B cell (primary cell): ENCODE results near the gene CCDC146. TPM values are rescaled to one million over a fixed set of nuclear protein-coding genes. Genes with fewer than 3 reads are reported as not detected.

Experiments used
- ATAC-seq: fragments of 200-7000 bp; cut with Tn5 transposase; one replicate; pipeline ENCODE4 v1.10.0; 2021; ENCODE audit warnings: low read depth, mild to moderate bottlenecking, moderate number of reproducible peaks, moderate library complexity
- CTCF ChIA-PET: fragments of 350-600 bp; sonication (Branson Sonifier 250); formaldehyde crosslinking; loops from one replicate; lab custom pipeline; 2021; ENCODE audit warnings: antibody characterized with exemption, inconsistent platforms; lab: Charles Lee
- POLR2A ChIA-PET: fragments of 350-600 bp; sonication (Branson Sonifier 250); formaldehyde crosslinking; loops from one replicate; lab custom pipeline; 2021; ENCODE audit warnings: antibody characterized with exemption; lab: Charles Lee
- DNase-seq: peaks from one replicate; pipeline ENCODE4 v3.0.0; 2013
- H2AFZ ChIP-seq: 2 replicates; pipeline ENCODE4 v1.6.1; 2012; ENCODE audit warnings: mild to moderate bottlenecking, low read depth, low read length; ENCODE audit not compliant: insufficient read depth, poor library complexity, severe bottlenecking
- H3K27ac ChIP-seq, 2 donors: 1 replicate in 1 of 2; 2 replicates in 1 of 2; pipeline ENCODE4 v1.5.1; 2012 to 2013; ENCODE audit warnings: low read length in 2 of 2, mild to moderate bottlenecking in 2 of 2, moderate library complexity in 1 of 2
- H3K27me3 ChIP-seq, 4 experiments: fragments of 200-600 bp in 1 of 4; sonication (generic) in 1 of 4; replicated peaks in 1 of 4; 1 replicate in 2 of 4; 2 replicates in 2 of 4; pipeline versions ENCODE4 v1.6.1 to v1.7.0; 2013 to 2016; ENCODE audit warnings: low read length in 3 of 4, mild to moderate bottlenecking in 2 of 4, mixed read lengths in 1 of 4, moderate library complexity in 1 of 4; ENCODE audit not compliant: insufficient read depth in 4 of 4, control insufficient read depth in 3 of 4; ENCODE audit errors: control extremely low read depth in 1 of 4
- H3K36me3 ChIP-seq, 2 experiments: replicated peaks in 1 of 2; 1 replicate in 1 of 2; 2 replicates in 1 of 2; pipeline versions ENCODE4 v1.6.1 to v1.7.1; 2013; ENCODE audit warnings: low read length in 1 of 2; ENCODE audit not compliant: insufficient read depth in 2 of 2, control insufficient read depth in 1 of 2; ENCODE audit errors: control extremely low read depth in 1 of 2, extremely low read depth in 1 of 2
- H3K4me1 ChIP-seq, 2 donors: fragments of 200-600 bp in 1 of 2; sonication (generic) in 1 of 2; 1 replicate in 1 of 2; 2 replicates in 1 of 2; pipeline versions ENCODE4 v1.5.1 to v1.6.1; 2013 to 2017; ENCODE audit warnings: low read length in 2 of 2; ENCODE audit not compliant: control insufficient read depth in 2 of 2, insufficient read depth in 2 of 2
- H3K4me2 ChIP-seq: replicated peaks from 2 replicates; pipeline ENCODE3; 2012; ENCODE audit warnings: mild to moderate bottlenecking, low read depth, low read length; ENCODE audit not compliant: poor library complexity, severe bottlenecking
- H3K4me3 ChIP-seq, 5 experiments: fragments of 200-600 bp in 1 of 5; sonication (generic) in 1 of 5; 1 replicate in 3 of 5; 2 replicates in 2 of 5; pipeline versions ENCODE4 v1.5.1 to v1.7.0; 2011 to 2016; ENCODE audit warnings: low read length in 4 of 5, mild to moderate bottlenecking in 4 of 5, low read depth in 2 of 5, control low read depth in 1 of 5, moderate library complexity in 1 of 5; ENCODE audit not compliant: insufficient read depth in 1 of 5; ENCODE audit errors: control extremely low read depth in 1 of 5, extremely low read depth in 1 of 5
- H3K79me2 ChIP-seq: fragments of 200-600 bp; sonication (generic); one replicate; pipeline ENCODE4 v1.6.0; 2016; ENCODE audit warnings: low read length; ENCODE audit not compliant: control insufficient read depth, insufficient read depth
- H3K9ac ChIP-seq: fragments of 200-600 bp; sonication (generic); 2 replicates; pipeline ENCODE4 v1.6.1; 2017; ENCODE audit warnings: mild to moderate bottlenecking, low read length, moderate library complexity
- H3K9me3 ChIP-seq, 3 donors: one replicate each; pipeline versions ENCODE4 v1.6.1 to v1.7.1; 2013; ENCODE audit warnings: low read length in 2 of 3; ENCODE audit not compliant: control insufficient read depth in 2 of 3, insufficient read depth in 1 of 3; ENCODE audit errors: control extremely low read depth in 1 of 3
- H4K20me1 ChIP-seq: 2 replicates; pipeline ENCODE4 v1.6.0; 2012; ENCODE audit warnings: mild to moderate bottlenecking, low read length; ENCODE audit not compliant: insufficient read depth, control insufficient read depth, poor library complexity, severe bottlenecking
- H3K27ac Mint-ChIP-seq: one replicate; pipeline ENCODE4 v1.8.0; 2021; ENCODE audit warnings: mixed read lengths
- H3K27me3 Mint-ChIP-seq: one replicate; pipeline ENCODE4 v1.8.0; 2021; ENCODE audit warnings: mixed read lengths
- H3K4me1 Mint-ChIP-seq: one replicate; pipeline ENCODE4 v1.8.0; 2021; ENCODE audit warnings: mixed read lengths
- H3K4me3 Mint-ChIP-seq: one replicate; pipeline ENCODE4 v1.8.0; 2021; ENCODE audit warnings: mixed read lengths
- H3K9me3 Mint-ChIP-seq: one replicate; pipeline ENCODE4 v1.8.0; 2022; ENCODE audit warnings: mixed read lengths; ENCODE audit not compliant: insufficient read depth
- CTCF ChIP-seq: fragments of 200-600 bp; IDR thresholded peaks from one replicate; pipeline ENCODE4 v1.8.0; 2022; ENCODE audit warnings: antibody characterized with exemption, mild to moderate bottlenecking
- EZH2 ChIP-seq: IDR thresholded peaks from 2 replicates; pipeline ENCODE4 v1.6.1; 2012; ENCODE audit warnings: borderline replicate concordance, low read depth, mild to moderate bottlenecking, moderate library complexity, low read length; ENCODE audit not compliant: insufficient read depth, poor library complexity, severe bottlenecking
- WGBS: methylation state at CpG from one replicate; pipeline ENCODE4 v1.1.5; 2013; ENCODE audit warnings: missing lambda C conversion rate; ENCODE audit not compliant: insufficient coverage; 5-methylcytosine and 5-hydroxymethylcytosine counted together
- intact Hi-C: fragments of 100-400 bp; cut with micrococcal nuclease; formaldehyde crosslinking; loops from one replicate; pipeline ENCODE4 v1.10.0; 2022
- polyA plus RNA-seq: library from polyadenylated mRNA; depleted of rRNA; stranded (reverse); fragments of >200 nt; gene quantifications from 2 replicates; pipeline ENCODE4 v1.2.3, GENCODE V29; 2012
- total RNA-seq, 2 donors: library from RNA; stranded (reverse); fragments of 120-200 nt in 1 of 2; gene quantifications; 1 replicate in 1 of 2; 2 replicates in 1 of 2; pipeline versions ENCODE4 v1.2.3 to v1.2.4, GENCODE V29; 2013 to 2022

CCDC146 gene
- total and polyA plus RNA-seq, 2 donors (not counting 1 experiment from before 2014, with no cell fraction given), result 5.6 to 8.5 TPM

GRCh38 chr7:77338260-77338659 is 215.8 kb downstream of the CCDC146 start:
- Mint-ChIP-seq H3K27ac (peak overlapping the region; percentile 78), H3K4me1 (peaks cover 56% of the 10 kb centered on the region), H3K4me3 (peak overlapping the region; percentile 63), H3K27me3 (no peaks in the 10 kb centered on the region), H3K9me3 (no peaks in the 10 kb centered on the region)
- Histone ChIP-seq H3K36me3 (peaks cover 1 to 7% of the 10 kb centered on the region in 2 experiments), H3K4me1 (peaks cover 35 to 39% of the 10 kb centered on the region in 2 donors), H3K27ac (peak overlapping the region; percentile 81 to 83), H4K20me1 (peaks cover 8% of the 10 kb centered on the region), H3K79me2 (no peaks in the 10 kb centered on the region), H3K9ac (no peak overlapping the region), H2AFZ (peak overlapping the region; percentile 53), H3K4me2 (peak overlapping the region; percentile 51), H3K9me3 (peaks cover 0 to 3% (median 0%) of the 10 kb centered on the region in 3 donors), H3K27me3 (no peaks in the 10 kb centered on the region), H3K4me3 (no peak overlapping the region)
- ATAC-seq, result peak; percentile 50
- ChIA-PET CTCF (no interaction called here), POLR2A (no interaction called here)
- peak; percentile 22 for DNase-seq
- WGBS, result no CpG with 5 or more reads among the region's 4 CpGs
- intact Hi-C loops, result loop anchor here (10.0 kb wide), 1 partner anchor 77 kb away; the partner anchor contains the start of gene GSAP
- no peak for TF ChIP-seq EZH2
- no peak for TF ChIP-seq CTCF

DNA sequence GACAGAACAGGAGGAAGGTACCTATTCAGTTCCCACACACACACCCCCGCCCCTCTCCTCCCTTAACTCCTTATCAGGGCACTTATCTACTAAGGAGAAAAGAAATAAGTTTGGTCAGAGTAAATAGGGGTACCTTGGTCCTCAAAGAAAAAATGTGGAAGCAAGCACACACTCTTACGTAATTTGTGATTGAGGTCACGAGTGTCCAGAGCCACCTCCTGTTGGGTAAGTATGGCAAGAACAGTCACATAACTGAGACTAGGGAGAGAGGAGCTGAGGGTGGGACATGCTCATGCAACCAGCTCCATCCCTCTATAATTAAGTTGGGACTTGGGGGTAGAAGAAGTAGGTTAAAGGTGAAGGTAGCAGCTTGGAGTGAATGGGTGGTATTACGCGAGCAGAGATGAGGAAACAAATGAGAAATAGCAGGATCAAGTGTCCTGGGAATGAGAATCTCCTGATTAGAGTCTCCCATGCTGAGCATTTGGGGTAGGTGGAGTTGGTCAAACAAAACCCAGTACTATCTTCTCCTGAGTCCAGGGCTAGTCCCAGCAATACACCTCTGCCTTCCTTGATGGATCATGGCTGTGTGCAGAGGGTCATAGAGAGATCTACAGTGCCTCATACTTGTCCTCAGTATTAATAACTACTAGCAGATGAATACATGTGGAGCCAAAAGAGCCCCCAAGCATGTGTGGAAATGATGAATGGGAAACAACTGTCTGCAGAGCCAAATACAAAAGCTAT is 216.6 kb downstream of the CCDC146 start:
- TF ChIP-seq EZH2, result no peak
- no peak for TF ChIP-seq CTCF
- Histone ChIP-seq H3K9me3 (peaks cover 0 to 3% (median 0%) of the 10 kb centered on the region in 3 donors), H3K79me2 (no peaks in the 10 kb centered on the region), H4K20me1 (peaks cover under 1% of the 10 kb centered on the region), H3K4me1 (peaks cover 35 to 39% of the 10 kb centered on the region in 2 donors), H3K9ac (no peak overlapping the region), H2AFZ (no peak overlapping the region), H3K36me3 (peaks cover 1 to 2% of the 10 kb centered on the region in 2 experiments), H3K27me3 (no peaks in the 10 kb centered on the region), H3K4me2 (peak overlapping the region; percentile 51), H3K27ac (peak overlapping the region; percentile 81 to 83), H3K4me3 (no peak overlapping the region)
- H3K9me3 Mint-ChIP-seq, result no peaks in the 10 kb centered on the region
- DNase-seq (no peak), ATAC-seq (no peak)
- H3K4me3 Mint-ChIP-seq, result peak overlapping the region; percentile 63
- H3K27me3 Mint-ChIP-seq, result no peaks in the 10 kb centered on the region
- intact Hi-C loops, result loop anchor here (10.0 kb wide), 1 partner anchor 76 kb away; the partner anchor contains the start of gene GSAP
- POLR2A ChIA-PET, result no interaction called here
- 64% methylated on average over 2 of the region's 5 CpGs for WGBS
- H3K27ac Mint-ChIP-seq, result peak overlapping the region; percentile 78
- CTCF ChIA-PET, result interaction anchor here (1.1 kb wide), 1 partner anchor 89 kb away, joined by 3 read pairs; no protein-coding TSS in a partner anchor
- H3K4me1 Mint-ChIP-seq, result peaks cover 55% of the 10 kb centered on the region
